HEK293 (cell line): ENCODE data around the gene UGT2B17.

Experiments
- CTCF ChIP-seq: fragments of 450-650 bp; formaldehyde crosslinking; IDR thresholded peaks from 2 replicates; pipeline ENCODE4 v1.5.1; 2016; ENCODE audit warnings: missing biosample characterization, missing genetic modification characterization
- MZF1 ChIP-seq: fragments of 450-650 bp; formaldehyde crosslinking; IDR thresholded peaks from 2 replicates; pipeline ENCODE4 v1.5.1; 2017; ENCODE audit warnings: missing biosample characterization, missing genetic modification characterization, borderline replicate concordance
- ZIC2 ChIP-seq: fragments of 450-650 bp; formaldehyde crosslinking; IDR thresholded peaks from 2 replicates; pipeline ENCODE4 v1.5.1; 2016; ENCODE audit warnings: missing biosample characterization, missing genetic modification characterization
- ZNF311 ChIP-seq: fragments of 450-650 bp; formaldehyde crosslinking; IDR thresholded peaks from 2 replicates; pipeline ENCODE4 v1.5.1; 2017; ENCODE audit warnings: missing biosample characterization, missing genetic modification characterization, borderline replicate concordance
- ZNF561 ChIP-seq: fragments of 450-650 bp; IDR thresholded peaks from 2 replicates; pipeline ENCODE4 v1.5.1; 2018; ENCODE audit warnings: missing biosample characterization, missing genetic modification characterization, borderline replicate concordance
- ZNF843 ChIP-seq: fragments of 450-650 bp; formaldehyde crosslinking; IDR thresholded peaks from 2 replicates; pipeline ENCODE4 v1.5.1; 2016; ENCODE audit warnings: missing biosample characterization, missing genetic modification characterization

GRCh38 chr4:68581383-68582338 is 5.5 kb upstream of the UGT2B17 start:
- TF ChIP-seq CTCF (tag by site-specific recombination) (no peak), ZNF311 (tag by site-specific recombination) (no peak), ZNF843 (tag by site-specific recombination) (no peak), ZNF561 (tag by site-specific recombination) (no peak), ZIC2 (tag by site-specific recombination) (no peak), MZF1 (tag by site-specific recombination) (no peak)
